Stomach (tissue), 4 donors: ENCODE results near the gene PRLH.

Experiments
- POLR2A ChIP-seq, 4 donors: fragments of 450-650 bp; IDR thresholded peaks; one replicate each; pipeline ENCODE4 v1.6.1; 2016; ENCODE audit warnings: antibody characterized with exemption in 4 of 4, control low read depth in 2 of 4, mild to moderate bottlenecking in 1 of 4, moderate library complexity in 1 of 4
- POLR2AphosphoS5 ChIP-seq, 3 donors: sonication (generic); formaldehyde crosslinking; IDR thresholded peaks; one replicate each; pipeline ENCODE4 v1.6.1; 2016; ENCODE audit warnings: antibody characterized with exemption in 3 of 3
- TF ChIP-seq, protein P1 (sequence below), 7 experiments: fragments of 450-650 bp in 4 of 7; fragments of 200-600 bp in 3 of 7; sonication (generic) in 3 of 7; IDR thresholded peaks; one replicate each; pipeline ENCODE4 v1.5.1; 2016 to 2019; ENCODE audit warnings: antibody characterized with exemption in 7 of 7, control low read depth in 2 of 7, mild to moderate bottlenecking in 1 of 7

DNA sequence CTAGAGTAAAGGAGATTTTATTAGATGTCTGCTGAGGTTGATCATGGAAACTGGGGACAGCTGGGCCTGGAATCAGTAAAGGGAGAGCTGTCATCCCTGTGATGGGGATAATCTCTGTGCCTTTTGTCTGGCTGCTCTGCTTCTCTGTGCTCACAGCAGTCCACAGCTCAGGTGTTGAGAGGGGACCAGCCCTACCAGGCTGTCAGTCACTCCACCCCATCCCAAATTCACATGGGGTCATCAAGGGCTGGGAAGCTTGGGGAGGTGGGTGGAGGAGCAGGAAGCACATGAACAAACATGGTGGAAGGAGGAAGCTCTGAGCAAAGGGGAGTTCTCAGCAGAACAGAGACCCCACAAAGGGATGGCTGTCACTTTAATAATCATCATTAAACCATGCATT, 47.3 kb downstream of the PRLH start:
- TF ChIP-seq, protein P1, sequence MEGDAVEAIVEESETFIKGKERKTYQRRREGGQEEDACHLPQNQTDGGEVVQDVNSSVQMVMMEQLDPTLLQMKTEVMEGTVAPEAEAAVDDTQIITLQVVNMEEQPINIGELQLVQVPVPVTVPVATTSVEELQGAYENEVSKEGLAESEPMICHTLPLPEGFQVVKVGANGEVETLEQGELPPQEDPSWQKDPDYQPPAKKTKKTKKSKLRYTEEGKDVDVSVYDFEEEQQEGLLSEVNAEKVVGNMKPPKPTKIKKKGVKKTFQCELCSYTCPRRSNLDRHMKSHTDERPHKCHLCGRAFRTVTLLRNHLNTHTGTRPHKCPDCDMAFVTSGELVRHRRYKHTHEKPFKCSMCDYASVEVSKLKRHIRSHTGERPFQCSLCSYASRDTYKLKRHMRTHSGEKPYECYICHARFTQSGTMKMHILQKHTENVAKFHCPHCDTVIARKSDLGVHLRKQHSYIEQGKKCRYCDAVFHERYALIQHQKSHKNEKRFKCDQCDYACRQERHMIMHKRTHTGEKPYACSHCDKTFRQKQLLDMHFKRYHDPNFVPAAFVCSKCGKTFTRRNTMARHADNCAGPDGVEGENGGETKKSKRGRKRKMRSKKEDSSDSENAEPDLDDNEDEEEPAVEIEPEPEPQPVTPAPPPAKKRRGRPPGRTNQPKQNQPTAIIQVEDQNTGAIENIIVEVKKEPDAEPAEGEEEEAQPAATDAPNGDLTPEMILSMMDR (IDR thresholded peaks at IDR 0.05), result no peak
- TF ChIP-seq POLR2A (IDR thresholded peaks at IDR 0.05) (no peak), POLR2AphosphoS5 (IDR thresholded peaks at IDR 0.05) (no peak)
